SK-N-SH (cell line): Measurements from ENCODE around the gene ANKRD62. TPM values are rescaled to one million over a fixed set of nuclear protein-coding genes. Genes with fewer than 3 reads are reported as not detected.

Experiments
- CTCF ChIA-PET: fragments of 300-600, 350-600 bp; formaldehyde crosslinking; extraction: SDS; loops from one replicate; lab custom pipeline; 2021; lab: Yijun Ruan, JAX
- POLR2A ChIA-PET: fragments of 350-600 bp; sonication (Branson Sonifier 250); formaldehyde crosslinking; extraction: SDS; loops from one replicate; lab custom pipeline; 2020; ENCODE audit warnings: antibody characterized with exemption, inconsistent platforms; lab: Yijun Ruan, JAX
- DNase-seq: peaks from one replicate; pipeline ENCODE4 v3.0.0; 2012
- H2AFZ ChIP-seq: fragments of 200-600 bp; sonication (generic); 2 replicates; pipeline ENCODE4 v1.8.1; 2016; ENCODE audit warnings: antibody characterized with exemption, mild to moderate bottlenecking, low read depth
- H3F3A ChIP-seq: fragments of 200-600 bp; sonication (generic); replicated peaks from 2 replicates; pipeline ENCODE3; 2016; ENCODE audit warnings: antibody characterized with exemption, mild to moderate bottlenecking; ENCODE audit not compliant: insufficient read depth
- H3K27ac ChIP-seq, 2 experiments: fragments of 200-500 bp in 1 of 2; fragments of 200-600 bp in 1 of 2; sonication (Bioruptor generic) in 1 of 2; sonication (generic), shearing (Covaris generic) in 1 of 2; 2 replicates each; pipeline versions ENCODE4 v1.5.1 to v1.6.1; 2014 to 2016; ENCODE audit warnings: low read depth in 2 of 2, inconsistent platforms in 1 of 2, low read length in 1 of 2, mild to moderate bottlenecking in 1 of 2, mixed read lengths in 1 of 2
- H3K27me3 ChIP-seq: fragments of 200-600 bp; sonication (generic), shearing (Covaris generic); 2 replicates; pipeline ENCODE4 v1.6.1; 2016; ENCODE audit warnings: mixed run types; ENCODE audit not compliant: insufficient read depth
- H3K36me3 ChIP-seq, 2 experiments: fragments of 200-500 bp in 1 of 2; fragments of 200-600 bp in 1 of 2; sonication (Bioruptor generic) in 1 of 2; sonication (generic) in 1 of 2; replicated peaks in 1 of 2; 2 replicates each; pipeline versions ENCODE3 to v1.5.1; 2014 to 2016; ENCODE audit warnings: low read length in 1 of 2, mild to moderate bottlenecking in 1 of 2; ENCODE audit not compliant: insufficient read depth in 2 of 2, control insufficient read depth in 1 of 2
- H3K4me1 ChIP-seq, 2 experiments: fragments of 200-500 bp in 1 of 2; fragments of 200-600 bp in 1 of 2; sonication (Bioruptor generic) in 1 of 2; sonication (generic), shearing (Covaris generic) in 1 of 2; 2 replicates each; pipeline versions ENCODE4 v1.5.1 to v1.6.1; 2014 to 2016; ENCODE audit warnings: low read depth in 1 of 2, low read length in 1 of 2, mixed run types in 1 of 2; ENCODE audit not compliant: insufficient read depth in 2 of 2, control insufficient read depth in 1 of 2
- H3K4me2 ChIP-seq: fragments of 200-600 bp; sonication (generic), shearing (Covaris generic); 2 replicates; pipeline ENCODE4 v1.6.1; 2017; ENCODE audit warnings: mixed run types
- H3K4me3 ChIP-seq, 2 experiments: fragments of 200-500 bp in 1 of 2; fragments of 200-600 bp in 1 of 2; sonication (Bioruptor generic) in 1 of 2; sonication (generic), shearing (Covaris generic) in 1 of 2; 2 replicates each; pipeline versions ENCODE4 v1.5.1 to v1.8.1; 2014 to 2016; ENCODE audit warnings: low read depth in 2 of 2, inconsistent platforms in 1 of 2, low read length in 1 of 2, mild to moderate bottlenecking in 1 of 2, mixed read lengths in 1 of 2, moderate library complexity in 1 of 2
- H3K79me2 ChIP-seq: fragments of 200-600 bp; sonication (generic); 2 replicates; pipeline ENCODE4 v1.8.1; 2017; ENCODE audit warnings: mild to moderate bottlenecking; ENCODE audit not compliant: insufficient read depth
- H3K9ac ChIP-seq: fragments of 200-600 bp; sonication (generic); 2 replicates; pipeline ENCODE4 v1.6.1; 2017; ENCODE audit warnings: mixed run types
- H3K9me2 ChIP-seq: fragments of 200-600 bp; sonication (generic); 2 replicates; pipeline ENCODE4 v1.6.1; 2017; ENCODE audit warnings: mixed run types
- H3K9me3 ChIP-seq: fragments of 200-600 bp; sonication (generic); 2 replicates; pipeline ENCODE4 v1.6.1; 2017; ENCODE audit warnings: mixed run types, mild to moderate bottlenecking, moderate library complexity
- H4K20me1 ChIP-seq: fragments of 200-600 bp; sonication (generic); 2 replicates; pipeline ENCODE4 v1.6.1; 2017; ENCODE audit warnings: mild to moderate bottlenecking, mixed run types; ENCODE audit not compliant: insufficient read depth
- CTCF ChIP-seq: fragments of 200-600 bp; sonication (generic); IDR thresholded peaks from 2 replicates; pipeline ENCODE4 v1.6.1; 2017; ENCODE audit warnings: antibody characterized with exemption, mild to moderate bottlenecking, moderate library complexity
- MXI1 ChIP-seq: IDR thresholded peaks from 2 replicates; pipeline ENCODE4 v1.6.1; 2012; ENCODE audit warnings: mild to moderate bottlenecking, low read depth, low read length, improper control_type of control experiment
- TAF1 ChIP-seq: IDR thresholded peaks from 2 replicates; pipeline ENCODE4 v1.6.1; 2012; ENCODE audit warnings: low read depth, mild to moderate bottlenecking, low read length, moderate library complexity, borderline replicate concordance
- YY1 ChIP-seq: IDR thresholded peaks from 2 replicates; pipeline ENCODE4 v1.4.0; 2012; ENCODE audit warnings: low read depth, mild to moderate bottlenecking
- WGBS: methylation state at CpG from one replicate; pipeline ENCODE4 v1.1.6; 2017; ENCODE audit warnings: low lambda C conversion rate; 5-methylcytosine and 5-hydroxymethylcytosine counted together
- polyA plus RNA-seq, 3 experiments: library from polyadenylated mRNA; depleted of rRNA; stranded (reverse); fragments of >200 nt; gene quantifications; 2 replicates each; pipeline ENCODE4 v1.2.3, GENCODE V29; 2012

Gene ANKRD62
- polyA plus RNA-seq, 1 of the 3 experiments (the other 2 are of a cell fraction), result not detected

- ChIA-PET POLR2A (no interaction called here), CTCF (interaction anchor here (1.1 to 1.9 kb wide), 3 partner anchors 17 to 121 kb away, joined by 6 to 11 read pairs (median 7); no protein-coding TSS in a partner anchor)
- no peaks in the 10 kb centered on the region; the same call in 1 of the 2 replicates for H3K27me3 ChIP-seq
- H2AFZ ChIP-seq, result peak overlapping the region; percentile 48; the same call in 1 of the 2 replicates
- H3K4me1 ChIP-seq, result peaks cover 0 to 17% of the 10 kb centered on the region in 2 experiments; a peak in 1 of 4 replicates
- H3K4me2 ChIP-seq, result peak overlapping the region; percentile 56; the same call in 1 of the 2 replicates
- H3K9ac ChIP-seq, result no peak overlapping the region
- WGBS, result 11% methylated on average over 13 of the region's 16 CpGs
- TF ChIP-seq TAF1 (no peak), MXI1 (peak; percentile 38; the same call in 1 of the 2 replicates)
- peak overlapping the region; percentile 30 to 50; a peak in 3 of 4 replicates for H3K4me3 ChIP-seq
- no peaks in the 10 kb centered on the region for H3K79me2 ChIP-seq
- H3K27ac ChIP-seq, result no peak overlapping the region; a peak in 1 of 4 replicates
- H3K9me2 ChIP-seq, result no peaks in the 10 kb centered on the region
- H3K9me3 ChIP-seq, result no peaks in the 10 kb centered on the region
- peak; percentile 73 for DNase-seq
- no peaks in the 10 kb centered on the region for H3K36me3 ChIP-seq
- no peaks in the 10 kb centered on the region for H3F3A ChIP-seq
- no peaks in the 10 kb centered on the region for H4K20me1 ChIP-seq
These were observed 34.1 kb upstream of the ANKRD62 start for GRCh38 chr18:12059334-12060181.

- 35% methylated on average over 2 of the region's 20 CpGs for WGBS
- POLR2A ChIA-PET, result no interaction called here
- Histone ChIP-seq H3K27me3 (no peaks in the 10 kb centered on the region; the same call in 1 of the 2 replicates), H3K9me3 (no peaks in the 10 kb centered on the region), H4K20me1 (no peaks in the 10 kb centered on the region), H3K4me2 (peak overlapping the region; percentile 56; the same call in 1 of the 2 replicates), H3K27ac (no peak overlapping the region; a peak in 1 of 4 replicates), H3K79me2 (no peaks in the 10 kb centered on the region), H3K4me3 (peak overlapping the region; percentile 30 to 50; a peak in 3 of 4 replicates), H3K4me1 (peaks cover 0 to 17% of the 10 kb centered on the region in 2 experiments; a peak in 1 of 4 replicates), H3F3A (no peaks in the 10 kb centered on the region)
- peak; percentile 71 for DNase-seq
- CTCF ChIA-PET, result interaction anchor here (1.1 to 1.9 kb wide), 3 partner anchors 18 to 122 kb away, joined by 6 to 11 read pairs (median 7); no protein-coding TSS in a partner anchor
- TF ChIP-seq YY1 (no peak), CTCF (peak; percentile 22; the same call in 1 of the 2 replicates)
- TF ChIP-seq, all 33 proteins: peak for 1
- no peaks in the 10 kb centered on the region for H3K9me2 ChIP-seq
- H3K36me3 ChIP-seq, result no peaks in the 10 kb centered on the region
- H3K9ac ChIP-seq, result no peak overlapping the region
- peak overlapping the region; percentile 48; the same call in 1 of the 2 replicates for H2AFZ ChIP-seq
These were observed 33.3 kb upstream of the ANKRD62 start for GRCh38 chr18:12060182-12060870.
